Natural killer cell (primary cell): ENCODE measurements around the gene TBX15. TPM values are rescaled to one million over a fixed set of nuclear protein-coding genes. Genes with fewer than 3 reads are reported as not detected.

Experiments
- ATAC-seq, 3 donors: fragments of 150-1000 bp in 2 of 3; fragments of 200-7000 bp in 1 of 3; cut with Tn5 transposase; 1 replicate in 1 of 3; 2 replicates in 2 of 3; pipeline ENCODE4 v1.10.0; 2021; ENCODE audit warnings: mild to moderate bottlenecking in 2 of 3, moderate library complexity in 2 of 3
- DNase-seq, 2 donors: peaks; one replicate each; pipeline versions ENCODE4 v3.0.0 to v3.0.0-alpha.2; 2013 to 2021; ENCODE audit warnings: mixed read lengths in 1 of 2
- H3K27ac ChIP-seq: one replicate; pipeline ENCODE4 v1.5.1; 2013; ENCODE audit warnings: mild to moderate bottlenecking, low read length
- H3K27me3 ChIP-seq: one replicate; pipeline ENCODE4 v1.6.1; 2013; ENCODE audit warnings: low read length; ENCODE audit not compliant: control insufficient read depth, insufficient read depth
- H3K36me3 ChIP-seq: one replicate; pipeline ENCODE4 v1.6.1; 2013; ENCODE audit warnings: low read length; ENCODE audit not compliant: control insufficient read depth, insufficient read depth
- H3K4me1 ChIP-seq: one replicate; pipeline ENCODE4 v1.6.1; 2013; ENCODE audit warnings: low read length; ENCODE audit not compliant: control insufficient read depth, insufficient read depth
- H3K4me3 ChIP-seq: one replicate; pipeline ENCODE4 v1.5.1; 2013; ENCODE audit warnings: low read length
- H3K9me3 ChIP-seq: one replicate; pipeline ENCODE4 v1.6.1; 2013; ENCODE audit warnings: low read length; ENCODE audit not compliant: control insufficient read depth, insufficient read depth
- H3K27ac Mint-ChIP-seq, 2 donors: one replicate each; pipeline ENCODE4 v1.8.0; 2022; ENCODE audit warnings: mild to moderate bottlenecking in 2 of 2, mixed read lengths in 2 of 2, moderate library complexity in 1 of 2
- H3K27me3 Mint-ChIP-seq, 2 donors: one replicate each; pipeline ENCODE4 v1.8.0; 2022; ENCODE audit warnings: low read depth in 2 of 2, mixed read lengths in 2 of 2
- H3K36me3 Mint-ChIP-seq: one replicate; pipeline ENCODE4 v1.8.0; 2022; ENCODE audit warnings: mixed read lengths
- H3K4me1 Mint-ChIP-seq, 2 donors: one replicate each; pipeline ENCODE4 v1.8.0; 2022; ENCODE audit warnings: mixed read lengths in 2 of 2
- H3K4me3 Mint-ChIP-seq: one replicate; pipeline ENCODE4 v1.8.0; 2022; ENCODE audit warnings: mild to moderate bottlenecking, moderate library complexity, mixed read lengths
- H3K9me3 Mint-ChIP-seq, 2 donors: one replicate each; pipeline ENCODE4 v1.8.0; 2022; ENCODE audit warnings: mixed read lengths in 2 of 2
- WGBS: methylation state at CpG from one replicate; pipeline ENCODE4 v1.1.7; 2013; ENCODE audit warnings: missing lambda C conversion rate; ENCODE audit not compliant: insufficient coverage; 5-methylcytosine and 5-hydroxymethylcytosine counted together
- intact Hi-C: fragments of 100-400 bp; cut with micrococcal nuclease; formaldehyde crosslinking; loops from one replicate; pipeline ENCODE4 v1.14.2; 2022
- total RNA-seq, 4 donors: library from RNA; stranded (reverse); fragments of 120-200 nt in 1 of 4; gene quantifications; one replicate each; pipeline versions ENCODE4 v1.2.3 to v1.2.4, GENCODE V29; 2013 to 2022
- TF ChIP-seq, protein P1 (sequence below): fragments of 200-600 bp; IDR thresholded peaks from one replicate; pipeline ENCODE4 v1.8.0; 2022; ENCODE audit warnings: antibody characterized with exemption

Gene TBX15
- total RNA-seq, 3 donors from 2014 or later (not counting 1 experiment from before 2014, with no cell fraction given), result not detected

GRCh38 chr1:118878661-118879060, 109.5 kb downstream of the TBX15 start:
- DNase-seq (no peak), ATAC-seq (no peak)
- H3K36me3 Mint-ChIP-seq, result no peaks in the 10 kb centered on the region
- H3K27ac Mint-ChIP-seq, result no peak overlapping the region
- H3K9me3 ChIP-seq, result no peaks in the 10 kb centered on the region
- no peaks in the 10 kb centered on the region for H3K4me1 ChIP-seq
- TF ChIP-seq, protein P1, sequence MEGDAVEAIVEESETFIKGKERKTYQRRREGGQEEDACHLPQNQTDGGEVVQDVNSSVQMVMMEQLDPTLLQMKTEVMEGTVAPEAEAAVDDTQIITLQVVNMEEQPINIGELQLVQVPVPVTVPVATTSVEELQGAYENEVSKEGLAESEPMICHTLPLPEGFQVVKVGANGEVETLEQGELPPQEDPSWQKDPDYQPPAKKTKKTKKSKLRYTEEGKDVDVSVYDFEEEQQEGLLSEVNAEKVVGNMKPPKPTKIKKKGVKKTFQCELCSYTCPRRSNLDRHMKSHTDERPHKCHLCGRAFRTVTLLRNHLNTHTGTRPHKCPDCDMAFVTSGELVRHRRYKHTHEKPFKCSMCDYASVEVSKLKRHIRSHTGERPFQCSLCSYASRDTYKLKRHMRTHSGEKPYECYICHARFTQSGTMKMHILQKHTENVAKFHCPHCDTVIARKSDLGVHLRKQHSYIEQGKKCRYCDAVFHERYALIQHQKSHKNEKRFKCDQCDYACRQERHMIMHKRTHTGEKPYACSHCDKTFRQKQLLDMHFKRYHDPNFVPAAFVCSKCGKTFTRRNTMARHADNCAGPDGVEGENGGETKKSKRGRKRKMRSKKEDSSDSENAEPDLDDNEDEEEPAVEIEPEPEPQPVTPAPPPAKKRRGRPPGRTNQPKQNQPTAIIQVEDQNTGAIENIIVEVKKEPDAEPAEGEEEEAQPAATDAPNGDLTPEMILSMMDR, result no peak
- no peaks in the 10 kb centered on the region for H3K4me1 Mint-ChIP-seq
- no peak overlapping the region for H3K4me3 ChIP-seq
- peaks cover 0 to 5% of the 10 kb centered on the region in 2 donors for H3K9me3 Mint-ChIP-seq
- intact Hi-C loops, result no loop called here
- H3K27me3 ChIP-seq, result no peaks in the 10 kb centered on the region
- H3K27ac ChIP-seq, result no peak overlapping the region
- no peak overlapping the region for H3K4me3 Mint-ChIP-seq
- WGBS, result 76% methylated on average over 4 of the region's 4 CpGs
- H3K27me3 Mint-ChIP-seq, result no peaks in the 10 kb centered on the region
- H3K36me3 ChIP-seq, result no peaks in the 10 kb centered on the region

- Histone ChIP-seq H3K27ac (no peak overlapping the region), H3K36me3 (no peaks in the 10 kb centered on the region), H3K9me3 (no peaks in the 10 kb centered on the region), H3K4me1 (no peaks in the 10 kb centered on the region), H3K27me3 (no peaks in the 10 kb centered on the region), H3K4me3 (no peak overlapping the region)
- Mint-ChIP-seq H3K27ac (no peak overlapping the region), H3K36me3 (no peaks in the 10 kb centered on the region), H3K4me1 (no peaks in the 10 kb centered on the region), H3K27me3 (no peaks in the 10 kb centered on the region), H3K4me3 (no peak overlapping the region), H3K9me3 (peaks cover 0 to 5% of the 10 kb centered on the region in 2 donors)
- no peak for DNase-seq
- intact Hi-C loops, result no loop called here
- TF ChIP-seq, protein P1, result no peak
- WGBS, result 79% methylated on average over 2 of the region's 3 CpGs
- no peak for ATAC-seq
Observed at GRCh38 chr1:118877668-118878396, 110.3 kb downstream of the TBX15 start.

DNA sequence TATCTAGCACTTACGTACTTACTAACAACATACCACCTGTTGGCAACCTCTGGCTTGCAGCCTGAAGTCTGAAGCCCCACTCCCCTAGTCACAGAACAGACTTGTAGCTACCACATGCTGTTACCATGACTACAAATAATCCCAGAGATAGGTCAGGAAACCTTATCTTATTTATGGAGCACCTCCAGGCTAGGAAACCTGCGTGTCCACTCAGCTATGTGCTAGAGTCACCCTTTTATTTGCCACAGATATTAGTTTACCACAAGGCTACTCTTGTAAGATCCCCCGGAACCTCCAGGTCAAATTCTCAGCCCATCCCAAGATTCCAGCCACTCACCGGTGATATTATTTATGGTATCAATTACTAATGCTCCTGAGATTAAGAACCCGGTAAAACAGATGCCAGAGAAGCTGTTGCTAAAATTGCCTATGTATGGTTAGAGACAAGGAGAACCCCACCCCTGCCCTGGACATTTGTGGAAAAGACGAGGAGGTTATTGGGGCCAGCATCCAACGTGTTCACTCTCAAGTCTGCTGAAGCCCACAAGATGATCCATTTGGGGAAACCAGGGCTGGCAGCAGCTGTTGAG, 116.5 kb downstream of the TBX15 start:
- no peaks in the 10 kb centered on the region for H3K27me3 ChIP-seq
- H3K9me3 ChIP-seq, result no peaks in the 10 kb centered on the region
- 82% methylated on average over 5 of the region's 7 CpGs for WGBS
- H3K36me3 ChIP-seq, result no peaks in the 10 kb centered on the region
- Mint-ChIP-seq H3K4me3 (no peak overlapping the region), H3K27ac (no peak overlapping the region), H3K27me3 (no peaks in the 10 kb centered on the region), H3K36me3 (no peaks in the 10 kb centered on the region), H3K9me3 (peaks cover 3 to 11% of the 10 kb centered on the region in 2 donors), H3K4me1 (no peaks in the 10 kb centered on the region)
- H3K4me1 ChIP-seq, result no peaks in the 10 kb centered on the region
- DNase-seq (no peak), ATAC-seq (no peak)
- TF ChIP-seq, protein P1, result no peak
- H3K4me3 ChIP-seq, result no peak overlapping the region
- no peak overlapping the region for H3K27ac ChIP-seq
- intact Hi-C loops, result no loop called here
